MM.1S (cell line): ENCODE results near the gene CLIC5.

Source experiments
- EZH2 ChIP-seq: fragments of 300-600 bp; sonication (generic); optimal IDR thresholded peaks from 2 replicates; pipeline ENCODE3; 2017; ENCODE audit warnings: low read depth, mild to moderate bottlenecking, antibody characterized with exemption, low read length, mixed read lengths
- TF ChIP-seq, protein P1 (sequence below): fragments of 300-600 bp; sonication (generic); IDR thresholded peaks from 2 replicates; pipeline ENCODE4 v1.5.1; 2016; ENCODE audit warnings: antibody characterized with exemption, low read length, mixed read lengths

DNA sequence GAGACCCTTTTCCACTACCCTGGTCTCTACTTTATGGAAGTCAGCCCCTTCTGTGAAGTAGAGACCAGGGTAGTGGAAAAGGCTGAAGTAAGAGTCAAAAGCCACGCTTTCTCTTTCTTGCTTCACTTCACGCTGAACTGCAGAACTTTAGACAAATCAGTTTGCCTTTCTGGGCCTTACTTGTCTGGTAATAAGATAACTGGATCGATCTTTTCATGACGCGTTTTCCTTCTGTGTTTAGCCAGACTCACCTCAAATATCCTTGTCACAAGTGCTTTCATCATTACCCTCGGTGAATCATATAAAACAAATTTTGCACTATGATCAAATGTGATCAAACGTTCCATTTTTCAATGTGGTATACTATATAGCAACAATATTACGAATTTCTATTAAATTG is 170.7 kb downstream of the CLIC5 start:
- TF ChIP-seq, protein P1, sequence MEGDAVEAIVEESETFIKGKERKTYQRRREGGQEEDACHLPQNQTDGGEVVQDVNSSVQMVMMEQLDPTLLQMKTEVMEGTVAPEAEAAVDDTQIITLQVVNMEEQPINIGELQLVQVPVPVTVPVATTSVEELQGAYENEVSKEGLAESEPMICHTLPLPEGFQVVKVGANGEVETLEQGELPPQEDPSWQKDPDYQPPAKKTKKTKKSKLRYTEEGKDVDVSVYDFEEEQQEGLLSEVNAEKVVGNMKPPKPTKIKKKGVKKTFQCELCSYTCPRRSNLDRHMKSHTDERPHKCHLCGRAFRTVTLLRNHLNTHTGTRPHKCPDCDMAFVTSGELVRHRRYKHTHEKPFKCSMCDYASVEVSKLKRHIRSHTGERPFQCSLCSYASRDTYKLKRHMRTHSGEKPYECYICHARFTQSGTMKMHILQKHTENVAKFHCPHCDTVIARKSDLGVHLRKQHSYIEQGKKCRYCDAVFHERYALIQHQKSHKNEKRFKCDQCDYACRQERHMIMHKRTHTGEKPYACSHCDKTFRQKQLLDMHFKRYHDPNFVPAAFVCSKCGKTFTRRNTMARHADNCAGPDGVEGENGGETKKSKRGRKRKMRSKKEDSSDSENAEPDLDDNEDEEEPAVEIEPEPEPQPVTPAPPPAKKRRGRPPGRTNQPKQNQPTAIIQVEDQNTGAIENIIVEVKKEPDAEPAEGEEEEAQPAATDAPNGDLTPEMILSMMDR: no peak
- TF ChIP-seq EZH2: no peak
